GM18861 (cell line): ENCODE data around the gene FAM72B.
"Not testable (repeated sequence)": the region's sequence is repeated elsewhere in the genome, so short reads cannot be mapped to it uniquely, and the experiment has no call there.

Experiments used
- ATAC-seq: cut with Tn5 transposase; IDR thresholded peaks from one replicate; pipeline ENCODE4 v1.9.1; 2021; ENCODE audit not compliant: unreplicated experiment

Gene FAM72B

DNA sequence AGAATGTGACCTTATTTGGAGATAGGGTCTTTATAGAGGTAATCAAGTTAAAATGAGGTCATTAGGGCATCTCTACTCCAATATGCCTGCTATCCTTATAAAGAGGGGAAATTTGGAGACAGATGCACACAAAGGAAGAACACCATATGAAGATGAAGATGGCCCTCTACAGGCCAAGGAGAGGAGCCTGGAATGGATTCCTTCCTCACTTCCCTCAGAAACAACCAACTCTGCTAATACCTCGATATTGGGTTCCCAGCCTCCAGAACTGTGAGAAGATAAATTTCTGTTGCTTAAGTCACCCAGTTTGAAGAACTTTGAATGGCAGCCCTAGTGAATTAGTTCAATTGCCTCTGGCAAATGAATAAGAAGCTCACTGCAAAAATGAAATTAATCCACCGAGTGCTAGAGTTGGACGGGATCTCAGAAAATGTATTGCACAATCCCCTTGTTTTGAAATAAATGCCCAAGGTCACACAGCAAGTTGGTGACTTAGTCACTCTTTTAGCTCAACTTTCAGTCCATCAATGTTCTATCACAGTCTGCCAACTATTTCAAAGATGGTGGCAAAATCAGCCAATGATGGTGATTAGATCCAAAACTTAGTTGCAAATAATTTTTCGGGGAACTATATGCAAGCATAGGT, 27.1 kb downstream of the FAM72B start:
- not testable (repeated sequence) for ATAC-seq

DNA sequence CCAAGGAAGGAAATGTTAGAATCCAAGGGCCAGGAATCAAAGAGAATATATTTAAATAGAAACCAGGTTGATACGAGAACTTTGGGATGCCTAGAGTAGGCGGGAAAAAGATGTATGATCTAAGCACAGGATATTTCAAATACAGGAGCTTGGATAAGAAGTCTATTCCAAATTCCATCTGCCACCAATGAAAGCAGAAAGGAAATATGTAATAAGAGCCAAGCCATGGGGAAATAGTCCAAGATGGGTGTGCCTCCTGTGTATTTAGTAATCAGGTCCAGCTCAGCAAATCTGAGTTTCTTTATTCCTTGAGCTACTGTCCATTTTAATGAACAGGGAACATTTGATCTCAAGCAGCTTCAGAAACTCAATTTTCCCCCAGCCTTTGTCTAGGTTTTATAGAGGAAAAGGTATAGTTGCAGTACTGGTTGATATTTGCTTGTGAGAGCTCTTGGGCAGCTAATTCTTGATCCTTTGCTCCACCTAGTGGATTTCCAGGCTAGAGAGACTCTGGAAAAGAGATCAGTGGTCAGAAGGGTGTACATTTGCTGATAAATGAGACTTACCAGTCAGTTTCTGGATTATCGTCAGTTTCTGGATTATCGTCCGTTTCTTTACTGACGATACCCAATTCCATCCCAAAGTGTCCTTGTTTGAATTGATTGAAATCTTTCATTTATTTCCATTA, 28.3 kb downstream of the FAM72B start:
- not testable (repeated sequence) for ATAC-seq

DNA sequence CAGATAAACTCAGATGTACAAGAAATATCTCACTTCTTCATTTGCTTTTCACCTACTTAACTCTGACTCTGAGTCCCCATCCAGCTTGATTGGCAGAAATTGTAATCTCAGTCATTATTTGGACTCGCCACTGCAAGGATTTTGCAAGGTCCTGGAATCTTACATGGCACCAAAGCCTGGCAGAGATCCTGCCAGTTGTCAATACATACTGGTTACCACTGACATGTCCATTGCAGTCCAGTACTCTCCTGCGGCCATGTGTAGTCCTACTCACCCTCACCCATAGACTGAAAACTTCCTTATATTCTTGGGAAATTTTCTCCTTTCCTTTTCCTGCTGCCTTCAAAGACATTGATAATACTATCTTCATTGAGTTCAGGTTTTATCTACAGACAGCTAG, 29.3 kb downstream of the FAM72B start:
- not testable (repeated sequence) for ATAC-seq

DNA sequence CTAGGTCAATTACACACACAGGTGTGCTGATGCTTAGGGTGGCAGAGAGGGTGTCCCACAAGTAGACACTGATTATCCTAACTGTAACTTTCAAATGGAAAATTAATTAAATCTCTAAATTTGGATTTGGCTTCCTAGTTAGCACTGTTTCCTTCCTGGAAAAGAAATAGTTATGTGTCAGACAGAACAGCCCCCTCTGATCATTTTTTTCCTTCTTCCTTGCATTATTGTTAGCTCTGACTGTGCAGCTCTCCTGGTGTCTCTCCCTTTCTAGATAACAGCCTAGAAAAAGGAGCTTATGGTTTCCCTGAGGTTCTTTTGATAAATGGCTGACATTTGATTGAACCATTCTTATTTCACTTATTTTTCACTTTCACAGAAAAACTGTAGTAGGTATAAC, 31.4 kb downstream of the FAM72B start:
- ATAC-seq, result not testable (repeated sequence)

DNA sequence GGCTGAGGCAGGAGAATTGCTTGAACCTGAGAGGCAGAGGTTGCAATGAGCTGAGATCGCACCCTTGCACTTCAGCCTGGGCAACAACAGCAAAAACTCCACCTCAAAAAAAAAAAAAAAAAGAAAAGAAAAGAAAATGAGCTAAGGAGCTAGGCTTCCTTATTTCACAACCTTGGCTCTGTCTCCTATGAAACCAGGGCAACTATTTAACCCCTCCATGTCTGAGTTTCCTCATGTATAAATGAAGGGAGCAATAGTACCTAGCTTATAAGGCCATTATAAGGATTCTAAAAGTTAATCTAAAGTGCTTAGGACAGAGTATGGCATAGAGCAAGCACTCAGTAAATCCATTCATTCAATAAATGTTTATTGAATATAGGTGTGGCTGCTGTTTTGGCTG, 32.8 kb downstream of the FAM72B start:
- not testable (repeated sequence) for ATAC-seq

DNA sequence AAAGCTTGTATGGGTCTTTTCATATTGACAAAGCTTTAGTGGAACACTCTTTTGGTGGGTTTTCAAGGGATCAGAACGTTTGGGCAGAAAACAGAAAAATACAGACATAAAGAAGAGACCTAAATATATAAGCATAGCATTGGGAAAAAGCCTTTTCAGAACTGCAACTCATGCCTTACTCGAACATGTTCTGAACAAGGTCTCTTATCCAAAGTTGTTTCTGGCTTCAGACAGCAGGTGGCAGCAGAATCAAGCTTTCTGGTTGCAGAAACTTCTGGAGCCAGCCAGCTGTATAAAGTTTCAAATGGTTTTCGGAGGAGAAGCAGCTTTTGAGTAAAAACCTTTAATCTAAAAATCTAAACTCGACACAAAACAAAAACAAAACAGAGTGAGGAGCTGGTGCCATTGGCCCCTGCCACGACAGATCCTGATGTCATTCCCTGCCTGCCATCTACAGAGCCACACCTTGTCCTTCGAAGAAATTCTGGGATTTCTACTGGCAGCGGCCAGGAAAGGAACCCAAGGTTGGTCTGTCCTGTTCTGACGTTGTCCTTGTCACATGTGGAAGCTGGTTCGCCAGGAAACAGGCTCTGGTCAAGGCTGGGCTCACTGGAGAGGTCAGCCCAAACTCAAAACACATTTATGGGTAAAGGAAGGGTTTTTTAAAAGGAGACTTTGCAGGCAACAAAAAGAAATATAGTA, 35.5 kb downstream of the FAM72B start:
- ATAC-seq, result peak; percentile 57

DNA sequence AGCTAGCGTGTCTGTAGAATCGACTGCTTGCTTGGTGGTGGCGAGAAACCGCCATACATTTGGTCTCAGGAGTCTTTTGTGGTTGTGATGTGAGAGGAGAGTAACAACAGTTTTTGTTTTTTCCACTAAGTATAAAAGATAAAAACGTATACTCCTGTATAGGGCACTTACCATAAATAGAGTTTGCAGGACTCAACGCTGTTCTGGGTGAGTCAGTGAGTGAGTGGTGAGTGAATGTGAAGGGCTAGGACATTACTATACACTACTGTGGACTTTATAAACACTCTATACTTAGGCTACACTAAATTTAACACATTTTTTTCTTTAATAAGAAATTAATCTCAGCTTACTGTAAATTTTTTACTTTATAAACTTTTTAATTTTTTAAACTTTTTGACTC, 43.7 kb downstream of the FAM72B start:
- ATAC-seq, result not testable (repeated sequence)

DNA sequence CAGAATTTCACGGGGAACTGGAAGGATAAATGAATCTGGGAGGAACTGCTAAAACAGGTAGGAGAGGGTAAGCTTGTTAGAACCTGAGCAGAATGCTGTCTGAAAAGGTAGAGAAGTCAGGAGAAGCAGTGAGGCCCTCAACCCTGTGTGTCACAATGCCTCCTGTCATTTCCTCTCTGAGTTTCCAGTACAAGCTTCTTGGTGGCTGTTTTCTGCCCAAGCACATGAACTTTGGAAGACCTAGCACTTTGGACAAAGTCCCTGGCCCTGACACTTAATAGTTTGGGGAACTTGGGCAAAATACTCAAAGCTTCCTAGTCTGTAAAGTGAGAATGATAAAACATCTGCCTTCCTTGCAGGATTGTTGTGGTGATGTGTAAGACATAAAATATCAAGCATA, 52.6 kb downstream of the FAM72B start:
- ATAC-seq, result not testable (repeated sequence)

DNA sequence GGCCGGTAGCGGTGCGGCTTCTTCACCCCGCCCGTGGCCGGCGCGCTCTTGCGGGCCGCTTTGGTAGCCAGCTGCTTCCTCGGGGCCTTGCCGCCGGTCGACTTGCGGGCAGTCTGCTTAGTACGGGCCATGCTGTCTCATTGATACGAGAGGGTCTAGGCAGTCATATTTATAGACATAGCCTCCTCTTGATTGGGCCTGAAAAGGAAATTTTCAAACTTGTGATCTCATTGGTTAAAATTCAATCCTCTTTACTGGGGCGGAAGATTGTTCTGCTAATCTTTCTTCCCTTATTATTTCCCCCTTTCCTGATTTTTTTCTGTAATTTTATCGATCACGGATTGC, 65.7 kb downstream of the FAM72B start:
- ATAC-seq, result not testable (repeated sequence)
